Endothelial cell of umbilical vein (primary cell): Measurements from ENCODE around the gene DUOX2. TPM values are rescaled to one million over a fixed set of nuclear protein-coding genes. Genes with fewer than 3 reads are reported as not detected.

Experiments used
- BruUV-seq: library from RNA; stranded (reverse); fragments of 400-500 nt; replicated peaks from 2 replicates; lab custom pipeline; 2021; lab: Mats Ljungman, UMichigan
- CTCF ChIA-PET: fragments of 300-600, 350-600 bp; sonication (Branson Sonifier 250); formaldehyde crosslinking; loops from one replicate; lab custom pipeline; 2021; ENCODE audit warnings: antibody characterized with exemption, inconsistent platforms; lab: Charles Lee
- POLR2A ChIA-PET: fragments of 300-600, 350-600 bp; sonication (Branson Sonifier 250); formaldehyde crosslinking; loops from one replicate; lab custom pipeline; 2021; ENCODE audit warnings: antibody characterized with exemption, inconsistent platforms; lab: Charles Lee
- DNase-seq: peaks from one replicate; pipeline ENCODE4 v3.0.0-alpha.2; 2011; ENCODE audit warnings: low read depth, low spot score
- FAIRE-seq: peaks from 2 replicates; lab custom pipeline; 2011; peaks lifted over from hg19 to GRCh38; lab: Jason Lieb, UNC
- H2AFZ ChIP-seq: 2 replicates; pipeline ENCODE4 v1.6.0; 2012; ENCODE audit warnings: low read depth, low read length, control low read depth, inconsistent platforms
- H3K27ac ChIP-seq: 2 replicates; pipeline ENCODE4 v1.5.1; 2011; ENCODE audit warnings: low read depth, mild to moderate bottlenecking, control low read depth, low read length, moderate library complexity; ENCODE audit not compliant: insufficient read depth
- H3K27me3 ChIP-seq, 2 experiments: 2 replicates each; pipeline versions ENCODE4 v1.6.0 to v1.6.1; 2011; ENCODE audit warnings: low read length in 2 of 2, mixed read lengths in 1 of 2; ENCODE audit not compliant: control insufficient read depth in 2 of 2, insufficient read depth in 2 of 2
- H3K36me3 ChIP-seq, 2 experiments: 2 replicates in 1 of 2; 3 replicates in 1 of 2; pipeline ENCODE4 v1.5.1; 2011; ENCODE audit warnings: low read length in 2 of 2, mild to moderate bottlenecking in 1 of 2, moderate library complexity in 1 of 2; ENCODE audit not compliant: control insufficient read depth in 2 of 2, insufficient read depth in 2 of 2; ENCODE audit errors: extremely low read depth in 1 of 2
- H3K4me1 ChIP-seq: 3 replicates; pipeline ENCODE4 v1.5.1; 2011; ENCODE audit warnings: mild to moderate bottlenecking, low read length; ENCODE audit not compliant: control insufficient read depth, insufficient read depth; ENCODE audit errors: extremely low read depth
- H3K4me2 ChIP-seq: 2 replicates; pipeline ENCODE4 v1.6.1; 2011; ENCODE audit warnings: low read length, control low read depth, mixed read lengths; ENCODE audit not compliant: insufficient read depth
- H3K4me3 ChIP-seq, 3 experiments: fragments of 200-600 bp in 1 of 3; sonication (generic), shearing (Covaris generic) in 1 of 3; replicated peaks in 1 of 3; 2 replicates each; pipeline ENCODE4 v1.5.1; 2011 to 2016; ENCODE audit warnings: control low read depth in 3 of 3, low read length in 3 of 3, mild to moderate bottlenecking in 2 of 3, inconsistent platforms in 1 of 3, low read depth in 1 of 3, moderate library complexity in 1 of 3; ENCODE audit not compliant: insufficient read depth in 1 of 3
- H3K79me2 ChIP-seq: 2 replicates; pipeline ENCODE4 v1.6.0; 2012; ENCODE audit warnings: low read length, inconsistent platforms; ENCODE audit not compliant: control insufficient read depth, insufficient read depth
- H3K9ac ChIP-seq: replicated peaks from 2 replicates; pipeline ENCODE3; 2011; ENCODE audit warnings: low read length, control low read depth; ENCODE audit not compliant: insufficient read depth; ENCODE audit errors: extremely low read depth
- H3K9me1 ChIP-seq: replicated peaks from 3 replicates; pipeline ENCODE4 v1.6.0; 2011; ENCODE audit warnings: mild to moderate bottlenecking, low read length; ENCODE audit not compliant: control insufficient read depth, insufficient read depth; ENCODE audit errors: extremely low read depth
- H3K9me3 ChIP-seq: replicated peaks from 2 replicates; pipeline ENCODE4 v1.5.1; 2012; ENCODE audit warnings: low read length, inconsistent platforms; ENCODE audit not compliant: control insufficient read depth, insufficient read depth
- H4K20me1 ChIP-seq: replicated peaks from 2 replicates; pipeline ENCODE3; 2011; ENCODE audit warnings: mild to moderate bottlenecking, low read length; ENCODE audit not compliant: control insufficient read depth, insufficient read depth; ENCODE audit errors: extremely low read depth
- EZH2 ChIP-seq: IDR thresholded peaks from 2 replicates; pipeline ENCODE4 v1.6.1; 2012; ENCODE audit warnings: borderline replicate concordance, low read depth, mild to moderate bottlenecking, moderate library complexity, low read length, inconsistent platforms; ENCODE audit not compliant: severe bottlenecking
- GATA2 ChIP-seq: IDR thresholded peaks from 2 replicates; pipeline ENCODE4 v1.7.0; 2011; ENCODE audit warnings: low read depth, mild to moderate bottlenecking, moderate library complexity, mixed read lengths, low read length; ENCODE audit not compliant: insufficient read length, insufficient read depth
- MYC ChIP-seq: IDR thresholded peaks from one replicate; pipeline ENCODE4 v1.6.1; 2011; ENCODE audit warnings: mild to moderate bottlenecking, low read depth, low read length
- POLR2A ChIP-seq: IDR thresholded peaks from 2 replicates; pipeline ENCODE4 v1.6.1; 2012; ENCODE audit warnings: low read depth, mild to moderate bottlenecking, control low read depth, low read length
- POLR2AphosphoS5 ChIP-seq: IDR thresholded peaks from 2 replicates; pipeline ENCODE4 v1.6.1; 2012; ENCODE audit warnings: low read depth, mild to moderate bottlenecking, control low read depth, low read length, moderate library complexity; ENCODE audit not compliant: insufficient read depth
- dilution Hi-C: fragments of 300-500 bp; cut with MboI; formaldehyde crosslinking; loops from one replicate; pipeline ENCODE4 v1.15.0; 2019; ENCODE audit warnings: low sequenced_read_pairs; ENCODE audit not compliant: extremely low pct_ligation_motif_present
- intact Hi-C: fragments of 100-400 bp; cut with micrococcal nuclease; formaldehyde crosslinking; loops from one replicate; pipeline ENCODE4 v1.10.0; 2022
- polyA plus RNA-seq, 4 experiments: library from polyadenylated mRNA; depleted of rRNA in 3 of 4; stranded (reverse) in 3 of 4; unstranded in 1 of 4; fragments of >200 nt; gene quantifications; 2 replicates each; pipeline versions ENCODE4 v1.2.1 to v1.2.3, GENCODE V29; 2011 to 2012; ENCODE audit warnings: missing spikeins in 1 of 4
- total RNA-seq: library from RNA; stranded (reverse); gene quantifications from 2 replicates; pipeline ENCODE4 v1.2.3, GENCODE V29; 2021
- TF ChIP-seq, protein P1 (sequence below), 2 donors: IDR thresholded peaks; 1 replicate in 1 of 2; 2 replicates in 1 of 2; pipeline ENCODE4 v1.5.1; 2011; ENCODE audit warnings: low read length in 2 of 2, mild to moderate bottlenecking in 2 of 2, moderate library complexity in 2 of 2, control low read depth in 1 of 2, inconsistent platforms in 1 of 2, low read depth in 1 of 2; ENCODE audit not compliant: insufficient read depth in 1 of 2; ENCODE audit errors: extremely low read depth in 1 of 2

DUOX2 gene
- total and polyA plus RNA-seq, 2 donors (not counting 3 experiments of a cell fraction or from before 2014, with no cell fraction given): 0.01 TPM; not detected in 1

DNA sequence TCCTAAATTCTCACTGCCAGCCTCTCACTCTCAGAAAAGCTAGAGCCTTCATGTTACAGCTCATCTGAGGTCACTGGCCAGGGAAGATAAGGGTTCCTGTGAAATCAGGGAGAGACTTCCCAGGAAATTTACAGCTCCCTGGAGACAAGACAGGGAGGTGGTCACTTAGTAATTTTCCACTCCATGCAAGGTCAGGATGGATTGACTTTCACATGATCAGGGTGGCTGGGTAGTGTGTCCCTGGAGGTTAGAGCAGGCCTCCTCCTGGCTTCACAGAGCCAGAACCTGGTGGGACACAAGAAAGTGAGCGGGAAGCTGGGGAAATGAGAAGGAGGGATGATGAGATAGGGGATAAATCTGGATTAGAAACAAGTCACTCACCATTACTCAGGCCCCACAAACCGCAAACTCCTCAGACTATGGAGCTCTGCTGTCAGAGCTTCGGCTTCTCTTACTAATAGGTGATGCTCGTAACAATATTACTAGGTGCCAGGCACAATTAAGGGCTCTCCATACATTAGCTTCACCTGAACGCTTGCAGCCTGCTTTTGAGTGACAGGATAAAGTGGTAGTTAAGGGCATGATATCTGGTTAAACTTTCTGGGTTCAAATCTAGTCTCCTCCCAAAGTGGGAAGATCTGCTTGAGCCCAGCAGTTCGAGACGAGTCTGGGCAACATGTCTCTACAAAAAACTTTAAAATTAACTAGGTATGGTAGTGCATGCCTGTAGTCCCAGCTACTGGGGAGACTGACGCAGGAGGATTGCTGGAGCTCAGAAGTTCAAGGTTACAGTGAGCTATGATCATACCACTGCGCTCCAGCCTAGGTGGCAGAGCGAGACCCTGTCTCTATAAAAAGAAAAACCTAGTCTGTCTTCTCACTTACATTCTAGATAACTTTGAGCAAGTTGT lies 24.9 kb downstream of the DUOX2 start:
- no TSS peak for BruUV-seq
- no peak for FAIRE-seq
- dilution Hi-C loops: no loop called here

More for the DNA sequence above, 24.9 kb downstream of the DUOX2 start:
- intact Hi-C loops: no loop called here
- ChIA-PET POLR2A (no interaction called here), CTCF (interaction anchor here (0.6 to 1.3 kb wide), 2 partner anchors 17 to 142 kb away, joined by 3 to 4 read pairs; no protein-coding TSS in a partner anchor)
- Histone ChIP-seq H2AFZ (no peak overlapping the region), H3K36me3 (no peaks in the 10 kb centered on the region), H3K4me1 (no peaks in the 10 kb centered on the region), H3K79me2 (no peaks in the 10 kb centered on the region), H3K27me3 (peaks cover 34 to 40% of the 10 kb centered on the region in 2 experiments), H3K27ac (no peak overlapping the region), H3K9ac (no peak overlapping the region), H3K4me3 (no peak overlapping the region), H3K4me2 (no peak overlapping the region), H3K9me1 (no peaks in the 10 kb centered on the region), H4K20me1 (no peaks in the 10 kb centered on the region), H3K9me3 (no peaks in the 10 kb centered on the region)
- TF ChIP-seq POLR2A: no peak
- TF ChIP-seq POLR2AphosphoS5: no peak
- no peak for TF ChIP-seq GATA2
- no peak for TF ChIP-seq MYC
- no peak for TF ChIP-seq EZH2
- TF ChIP-seq, protein P1, sequence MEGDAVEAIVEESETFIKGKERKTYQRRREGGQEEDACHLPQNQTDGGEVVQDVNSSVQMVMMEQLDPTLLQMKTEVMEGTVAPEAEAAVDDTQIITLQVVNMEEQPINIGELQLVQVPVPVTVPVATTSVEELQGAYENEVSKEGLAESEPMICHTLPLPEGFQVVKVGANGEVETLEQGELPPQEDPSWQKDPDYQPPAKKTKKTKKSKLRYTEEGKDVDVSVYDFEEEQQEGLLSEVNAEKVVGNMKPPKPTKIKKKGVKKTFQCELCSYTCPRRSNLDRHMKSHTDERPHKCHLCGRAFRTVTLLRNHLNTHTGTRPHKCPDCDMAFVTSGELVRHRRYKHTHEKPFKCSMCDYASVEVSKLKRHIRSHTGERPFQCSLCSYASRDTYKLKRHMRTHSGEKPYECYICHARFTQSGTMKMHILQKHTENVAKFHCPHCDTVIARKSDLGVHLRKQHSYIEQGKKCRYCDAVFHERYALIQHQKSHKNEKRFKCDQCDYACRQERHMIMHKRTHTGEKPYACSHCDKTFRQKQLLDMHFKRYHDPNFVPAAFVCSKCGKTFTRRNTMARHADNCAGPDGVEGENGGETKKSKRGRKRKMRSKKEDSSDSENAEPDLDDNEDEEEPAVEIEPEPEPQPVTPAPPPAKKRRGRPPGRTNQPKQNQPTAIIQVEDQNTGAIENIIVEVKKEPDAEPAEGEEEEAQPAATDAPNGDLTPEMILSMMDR (IDR thresholded peaks at IDR 0.05; ENCODE audit: extremely low read depth in 1 of 2, insufficient read depth in 1 of 2, low read depth in 1 of 2, low read length in 2 of 2): no peak
- no peak for DNase-seq
